C4-2B (cell line): ENCODE results near the gene ITGA4.

Source experiments
- H3K27ac ChIP-seq: fragments of 450-650 bp; 2 replicates; pipeline ENCODE4 v1.5.1; 2017
- ZFX ChIP-seq: fragments of 450-650 bp; IDR thresholded peaks from 2 replicates; pipeline ENCODE4 v1.6.1; 2017
- TF ChIP-seq, protein P1 (sequence below): fragments of 450-650 bp; conservative IDR thresholded peaks from 2 replicates; pipeline ENCODE4 v1.5.1; 2017; ENCODE audit warnings: mild to moderate bottlenecking

The ITGA4 gene

DNA sequence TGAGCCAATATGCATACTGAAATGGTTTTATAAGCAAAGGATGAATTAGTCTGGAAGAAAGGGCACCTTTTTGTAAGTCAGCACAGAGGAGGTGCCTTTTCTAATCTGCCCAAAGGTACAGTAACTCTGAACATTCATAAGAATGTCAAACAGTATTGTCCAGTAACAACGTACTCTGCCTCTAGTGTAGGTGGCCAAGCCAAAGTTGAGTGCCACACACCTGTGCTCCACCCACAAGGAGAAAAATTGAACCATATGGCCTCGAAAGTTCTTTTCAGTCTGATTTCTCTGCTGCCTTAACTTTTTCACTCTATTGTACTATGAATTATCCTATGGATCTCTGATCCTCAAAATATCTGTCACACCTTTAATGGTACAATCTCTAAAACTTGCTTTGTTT is 112.9 kb downstream of the ITGA4 start:
- no peak overlapping the region for H3K27ac ChIP-seq
- no peak for TF ChIP-seq ZFX
- TF ChIP-seq, protein P1, sequence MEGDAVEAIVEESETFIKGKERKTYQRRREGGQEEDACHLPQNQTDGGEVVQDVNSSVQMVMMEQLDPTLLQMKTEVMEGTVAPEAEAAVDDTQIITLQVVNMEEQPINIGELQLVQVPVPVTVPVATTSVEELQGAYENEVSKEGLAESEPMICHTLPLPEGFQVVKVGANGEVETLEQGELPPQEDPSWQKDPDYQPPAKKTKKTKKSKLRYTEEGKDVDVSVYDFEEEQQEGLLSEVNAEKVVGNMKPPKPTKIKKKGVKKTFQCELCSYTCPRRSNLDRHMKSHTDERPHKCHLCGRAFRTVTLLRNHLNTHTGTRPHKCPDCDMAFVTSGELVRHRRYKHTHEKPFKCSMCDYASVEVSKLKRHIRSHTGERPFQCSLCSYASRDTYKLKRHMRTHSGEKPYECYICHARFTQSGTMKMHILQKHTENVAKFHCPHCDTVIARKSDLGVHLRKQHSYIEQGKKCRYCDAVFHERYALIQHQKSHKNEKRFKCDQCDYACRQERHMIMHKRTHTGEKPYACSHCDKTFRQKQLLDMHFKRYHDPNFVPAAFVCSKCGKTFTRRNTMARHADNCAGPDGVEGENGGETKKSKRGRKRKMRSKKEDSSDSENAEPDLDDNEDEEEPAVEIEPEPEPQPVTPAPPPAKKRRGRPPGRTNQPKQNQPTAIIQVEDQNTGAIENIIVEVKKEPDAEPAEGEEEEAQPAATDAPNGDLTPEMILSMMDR, result no peak

DNA sequence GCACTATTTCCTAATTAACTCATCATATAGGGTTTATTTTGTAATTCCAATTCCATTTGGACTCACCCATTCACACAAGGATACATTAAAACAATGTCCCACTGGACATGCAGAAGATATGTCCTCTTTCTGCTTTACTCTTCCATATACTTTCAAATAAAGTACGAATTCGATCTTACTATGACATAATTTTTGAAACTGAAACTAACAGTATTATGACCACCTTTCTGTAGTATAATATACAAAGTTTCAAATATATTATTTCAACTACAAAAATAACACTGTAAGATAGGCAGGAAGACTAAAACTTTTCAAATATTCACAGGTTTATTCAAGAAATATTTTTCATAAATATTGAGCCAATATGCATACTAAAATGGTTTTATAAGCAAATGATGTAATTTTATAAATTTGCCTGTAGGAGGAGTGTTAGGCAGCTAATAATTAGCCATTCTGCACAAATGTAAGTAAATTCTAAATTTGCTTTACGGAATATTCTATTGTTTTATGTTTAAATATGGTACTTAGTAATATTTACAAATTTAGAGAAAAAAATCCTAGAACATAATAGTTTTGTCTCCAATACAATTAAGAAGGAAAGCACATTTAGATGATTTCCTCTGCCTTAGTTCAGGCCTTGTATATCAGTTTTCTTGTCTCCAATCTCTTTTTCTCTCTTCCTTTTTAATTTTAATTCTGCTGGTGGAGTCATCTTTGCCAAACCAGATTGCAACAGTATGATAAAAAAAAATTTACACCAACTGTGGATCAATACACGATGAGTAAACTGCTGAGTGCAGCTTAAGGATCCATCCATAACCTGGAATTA is 113.9 kb downstream of the ITGA4 start:
- H3K27ac ChIP-seq, result no peak overlapping the region
- TF ChIP-seq, protein P1, result peak; percentile 71
- TF ChIP-seq ZFX, result no peak

DNA sequence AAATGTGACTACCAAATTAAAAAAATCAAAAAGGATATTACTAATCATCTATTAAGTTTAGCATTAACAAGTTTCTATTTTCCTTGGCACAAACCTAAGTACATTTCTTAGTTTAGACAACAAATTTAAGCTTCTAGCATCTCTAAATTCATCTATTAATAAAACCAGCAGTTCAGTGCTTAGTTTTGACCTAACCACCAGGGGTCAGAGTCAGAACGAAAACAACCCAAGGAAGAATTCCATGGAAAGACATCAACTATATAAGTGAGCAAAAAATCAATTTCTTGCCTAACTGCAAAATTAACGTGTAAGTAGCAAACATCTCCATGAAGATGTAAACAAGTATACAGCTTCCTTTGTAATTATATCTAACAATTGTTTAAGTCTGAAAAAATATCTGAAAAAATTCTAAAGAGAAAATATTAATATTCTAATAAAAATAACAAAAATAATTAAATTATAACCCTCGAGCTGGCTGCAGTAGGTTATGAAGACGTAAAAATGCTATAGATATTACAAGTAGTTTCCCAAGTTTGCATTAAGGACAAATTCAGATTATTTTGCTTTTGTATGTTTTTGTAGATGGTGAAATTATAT is 116.1 kb downstream of the ITGA4 start:
- TF ChIP-seq, protein P1, result peak; percentile 69
- TF ChIP-seq ZFX, result no peak
- H3K27ac ChIP-seq, result no peak overlapping the region

DNA sequence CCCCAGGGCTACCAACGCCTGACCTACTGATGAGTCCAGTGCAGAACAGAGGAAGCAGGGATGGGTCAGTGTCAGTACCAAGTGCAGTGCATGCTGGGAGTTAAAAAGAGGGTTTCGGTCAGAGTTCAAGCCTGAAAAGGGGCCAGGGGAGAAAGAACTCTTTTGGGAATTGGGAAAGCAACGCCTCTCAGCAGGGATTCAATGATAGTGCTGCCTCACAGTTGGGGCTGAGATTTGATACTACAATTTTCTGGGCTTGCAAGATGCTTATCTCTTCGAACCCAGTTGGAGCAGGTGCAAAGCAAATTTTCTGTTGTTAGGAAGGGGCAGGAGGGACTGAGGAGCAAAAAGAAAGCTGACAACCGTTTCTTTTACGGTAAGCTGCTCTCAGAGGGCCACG is 117.1 kb downstream of the ITGA4 start:
- TF ChIP-seq, protein P1, result no peak
- no peak for TF ChIP-seq ZFX
- no peak overlapping the region for H3K27ac ChIP-seq

DNA sequence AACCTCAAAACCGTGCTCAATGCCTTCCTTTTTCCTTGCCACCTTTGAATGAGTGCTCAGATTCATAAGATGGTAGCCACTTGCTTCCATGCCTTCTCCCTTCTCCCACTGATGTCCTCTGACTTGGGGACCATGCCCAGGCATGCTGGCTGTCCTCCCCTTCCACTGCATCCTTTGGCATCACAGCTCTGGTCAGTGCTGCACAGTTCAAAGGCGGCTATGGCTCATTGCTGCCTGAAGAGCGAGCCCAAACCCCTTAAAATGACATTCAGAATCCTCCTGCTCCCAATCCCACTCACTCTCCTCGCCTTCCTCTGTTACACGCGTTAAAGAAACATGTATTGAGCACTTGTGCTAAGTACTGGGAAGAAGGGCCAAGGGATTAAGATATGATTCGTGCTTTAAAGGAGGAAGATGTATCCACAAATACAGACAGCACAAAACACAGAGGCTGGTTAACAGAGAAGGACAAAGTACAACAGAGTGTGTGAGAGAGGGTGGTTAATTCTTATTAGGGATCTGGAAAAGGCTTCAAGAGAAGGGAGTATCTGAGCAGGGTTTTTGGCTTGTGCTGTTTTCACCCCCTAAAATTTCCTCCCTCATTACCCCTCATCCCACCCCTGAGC is 118.0 kb downstream of the ITGA4 start:
- no peak for TF ChIP-seq ZFX
- TF ChIP-seq, protein P1, result no peak
- no peak overlapping the region for H3K27ac ChIP-seq

DNA sequence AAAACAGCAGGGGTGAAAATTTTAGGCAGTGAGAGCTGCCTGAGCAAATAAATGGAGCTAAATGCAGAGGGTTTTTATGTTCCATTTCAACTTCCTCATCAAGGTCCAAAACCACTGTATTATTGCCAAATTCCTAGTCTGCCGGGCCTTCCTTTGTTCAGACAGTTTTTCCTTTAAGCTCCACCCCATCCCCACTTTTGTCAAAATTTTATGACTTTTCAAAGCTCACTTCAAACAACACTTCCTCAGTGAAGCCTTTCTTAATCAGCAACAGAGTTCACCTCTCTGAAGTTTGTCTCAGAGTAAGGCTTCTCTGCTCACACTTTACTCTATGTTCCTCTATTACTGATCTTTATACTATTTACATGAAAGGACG is 118.5 kb downstream of the ITGA4 start:
- H3K27ac ChIP-seq, result no peak overlapping the region
- TF ChIP-seq, protein P1, result no peak
- TF ChIP-seq ZFX, result no peak

DNA sequence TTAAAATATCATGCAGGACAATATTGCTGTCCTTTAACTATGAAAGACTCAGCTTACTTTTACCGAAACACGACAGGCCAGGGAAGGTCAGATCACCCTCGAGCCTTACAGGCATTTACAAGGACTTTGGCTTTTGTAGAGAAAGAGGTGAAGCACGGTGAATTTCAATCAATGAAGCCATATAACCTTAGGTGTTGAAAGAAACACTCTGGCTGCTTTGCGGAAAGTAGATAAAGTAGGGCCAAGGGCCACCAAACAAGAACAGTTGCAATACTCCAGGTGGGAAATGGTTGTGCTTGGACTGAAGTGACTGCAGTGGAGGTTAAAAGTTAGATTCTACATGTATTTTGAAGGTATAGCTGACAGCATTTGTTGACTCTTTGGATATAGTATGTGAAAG is 119.2 kb downstream of the ITGA4 start:
- TF ChIP-seq, protein P1, result no peak
- TF ChIP-seq ZFX, result no peak

More for the DNA sequence above, 119.2 kb downstream of the ITGA4 start:
- no peak overlapping the region for H3K27ac ChIP-seq
